ENCODE measurements around the gene NKX6-1.

- TF ChIP-seq POLR2AphosphoS5 (IDR thresholded peaks at IDR 0.05; ENCODE audit: low read depth, low read length) (no peak), POLR2A (IDR thresholded peaks at IDR 0.05; ENCODE audit: low read depth, low read length) (no peak)
Observed at GRCh38 chr4:84451546-84451945, 47.5 kb downstream of the NKX6-1 start.

Measured in GM12892 (cell line).